SK-N-SH (cell line): ENCODE results near the gene FADS2.

ENCODE experiments used
- CTCF ChIP-seq: fragments of 200-600 bp; sonication (generic); IDR thresholded peaks from 2 replicates; pipeline ENCODE4 v1.6.1; 2017; ENCODE audit warnings: antibody characterized with exemption, mild to moderate bottlenecking, moderate library complexity
- MXI1 ChIP-seq: IDR thresholded peaks from 2 replicates; pipeline ENCODE4 v1.6.1; 2012; ENCODE audit warnings: mild to moderate bottlenecking, low read depth, low read length, improper control_type of control experiment
- POLR2AphosphoS5 ChIP-seq: IDR thresholded peaks from 2 replicates; pipeline ENCODE4 v1.6.1; 2012; ENCODE audit warnings: low read depth, low read length
- RAD21 ChIP-seq: IDR thresholded peaks from 2 replicates; pipeline ENCODE4 v1.6.1; 2012; ENCODE audit warnings: mild to moderate bottlenecking, low read length
- RFX5 ChIP-seq: IDR thresholded peaks from 2 replicates; pipeline ENCODE4 v1.6.1; 2012; ENCODE audit warnings: mild to moderate bottlenecking, improper control_type of control experiment, low read length
- TAF1 ChIP-seq: IDR thresholded peaks from 2 replicates; pipeline ENCODE4 v1.6.1; 2012; ENCODE audit warnings: low read depth, mild to moderate bottlenecking, low read length, moderate library complexity, borderline replicate concordance
- YY1 ChIP-seq: IDR thresholded peaks from 2 replicates; pipeline ENCODE4 v1.4.0; 2012; ENCODE audit warnings: low read depth, mild to moderate bottlenecking
- ZBTB33 ChIP-seq: IDR thresholded peaks from 2 replicates; pipeline ENCODE4 v1.4.0; 2012; ENCODE audit warnings: low read depth, borderline replicate concordance
- TF ChIP-seq, protein P1 (sequence below): IDR thresholded peaks from 2 replicates; pipeline ENCODE4 v1.4.0; 2012; ENCODE audit warnings: low read depth

DNA sequence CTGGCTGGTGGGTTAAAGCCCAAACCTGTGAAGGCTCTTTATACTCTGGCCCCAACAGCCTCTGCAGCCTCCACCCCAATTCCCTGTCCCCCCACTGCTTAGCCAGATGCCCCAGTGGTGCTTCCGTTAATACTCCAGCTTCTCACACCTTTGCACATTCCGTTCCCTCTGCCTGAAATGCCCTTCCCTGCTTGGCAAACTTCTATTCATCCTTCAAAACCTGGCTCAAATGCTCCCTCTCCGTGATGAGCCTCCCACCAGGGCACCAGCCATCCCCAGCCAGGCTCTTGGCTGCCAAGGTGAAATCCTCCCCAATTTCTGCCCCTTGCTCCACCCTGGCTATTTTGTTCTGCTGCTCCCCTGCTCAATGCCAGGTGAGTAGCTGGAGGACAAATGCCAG is 75.7 kb downstream of the FADS2 start:
- TF ChIP-seq YY1 (no peak), ZBTB33 (no peak), CTCF (no peak), RAD21 (no peak), TAF1 (no peak), RFX5 (no peak), POLR2AphosphoS5 (no peak), MXI1 (no peak)
- TF ChIP-seq, protein P1, sequence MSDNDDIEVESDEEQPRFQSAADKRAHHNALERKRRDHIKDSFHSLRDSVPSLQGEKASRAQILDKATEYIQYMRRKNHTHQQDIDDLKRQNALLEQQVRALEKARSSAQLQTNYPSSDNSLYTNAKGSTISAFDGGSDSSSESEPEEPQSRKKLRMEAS, result no peak
